Measurements from ENCODE around the gene FOXJ3.
A peak's percentile ranks its signal among the peaks of the same experiment; 100 is the strongest.

Gene FOXJ3

DNA sequence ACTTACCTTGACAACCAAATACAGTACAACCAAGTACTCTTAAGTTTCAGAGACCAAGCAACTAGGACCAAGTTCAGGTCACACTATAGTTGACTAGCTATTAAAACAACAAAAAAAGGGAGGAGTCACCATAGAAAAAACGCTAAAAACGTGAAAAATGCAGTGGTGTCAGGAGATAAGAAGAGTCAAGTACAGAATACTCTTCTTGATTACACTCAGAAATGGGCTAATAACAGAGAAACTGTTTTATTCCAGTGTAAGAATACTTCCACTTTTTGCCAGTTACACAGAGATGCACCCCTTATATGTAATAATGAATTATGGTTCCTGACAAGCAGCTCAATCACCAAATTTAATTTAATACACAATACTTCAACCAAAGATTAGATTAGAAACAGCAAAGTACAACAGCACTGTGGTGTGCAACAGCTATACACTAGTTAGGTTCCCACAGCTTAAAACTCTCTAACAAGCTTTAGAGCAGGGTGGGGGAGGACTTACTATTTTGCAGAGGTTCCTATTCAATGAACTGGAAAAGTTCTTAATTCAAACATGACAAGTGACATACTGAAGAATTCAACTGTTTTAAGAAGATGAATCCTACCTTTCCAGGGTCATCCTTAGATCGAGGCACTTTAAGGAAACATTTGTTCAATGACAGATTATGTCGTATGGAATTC, 70.4 kb downstream of the FOXJ3 start:
- TF ChIP-seq TAF1 (IDR thresholded peaks at IDR 0.05; ENCODE audit: low read depth, low read length) (no peak), POLR2AphosphoS5 (IDR thresholded peaks at IDR 0.05; ENCODE audit: low read depth, low read length) (no peak), POU2F2 (IDR thresholded peaks at IDR 0.05; ENCODE audit: low read depth, low read length) (no peak), SPI1 (IDR thresholded peaks at IDR 0.05; ENCODE audit: low read depth, low read length) (no peak), POLR2A (IDR thresholded peaks at IDR 0.05; ENCODE audit: low read depth, low read length) (no peak), PAX5 (IDR thresholded peaks at IDR 0.05; ENCODE audit: insufficient read depth, low read length, severe bottlenecking) (no peak)
- FAIRE-seq (no peak), DNase-seq (ENCODE audit: insufficient read length, low spot score) (no peak)

DNA sequence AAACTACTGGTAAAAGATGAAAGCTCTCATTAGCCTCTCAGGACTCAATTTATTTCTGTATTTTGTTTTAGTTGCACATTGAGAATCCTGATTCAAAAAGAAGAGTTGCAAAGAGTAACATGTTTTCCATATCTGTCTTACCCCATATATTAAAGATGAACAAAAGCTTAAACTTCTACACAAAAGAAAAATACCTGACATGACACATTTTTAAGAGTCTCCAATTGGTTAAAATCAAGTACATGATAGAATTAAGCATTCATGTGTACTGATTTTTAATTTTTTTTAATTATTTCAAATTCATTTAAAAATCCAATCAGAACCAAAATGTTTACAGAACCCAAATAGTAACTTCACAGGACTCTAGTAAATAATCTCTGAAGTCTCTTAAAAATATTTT, 72.0 kb downstream of the FOXJ3 start:
- no peak for TF ChIP-seq SPI1 (IDR thresholded peaks at IDR 0.05; ENCODE audit: low read depth, low read length)
- TF ChIP-seq TAF1 (IDR thresholded peaks at IDR 0.05; ENCODE audit: low read depth, low read length) = no peak
- TF ChIP-seq PAX5 (IDR thresholded peaks at IDR 0.05; ENCODE audit: insufficient read depth, low read length, severe bottlenecking) = no peak
- no peak for TF ChIP-seq POLR2AphosphoS5 (IDR thresholded peaks at IDR 0.05; ENCODE audit: low read depth, low read length)
- TF ChIP-seq POLR2A (IDR thresholded peaks at IDR 0.05; ENCODE audit: low read depth, low read length) = no peak
- no peak for TF ChIP-seq POU2F2 (IDR thresholded peaks at IDR 0.05; ENCODE audit: low read depth, low read length)
- no peak for FAIRE-seq
- DNase-seq (ENCODE audit: insufficient read length, low spot score) = no peak

DNA sequence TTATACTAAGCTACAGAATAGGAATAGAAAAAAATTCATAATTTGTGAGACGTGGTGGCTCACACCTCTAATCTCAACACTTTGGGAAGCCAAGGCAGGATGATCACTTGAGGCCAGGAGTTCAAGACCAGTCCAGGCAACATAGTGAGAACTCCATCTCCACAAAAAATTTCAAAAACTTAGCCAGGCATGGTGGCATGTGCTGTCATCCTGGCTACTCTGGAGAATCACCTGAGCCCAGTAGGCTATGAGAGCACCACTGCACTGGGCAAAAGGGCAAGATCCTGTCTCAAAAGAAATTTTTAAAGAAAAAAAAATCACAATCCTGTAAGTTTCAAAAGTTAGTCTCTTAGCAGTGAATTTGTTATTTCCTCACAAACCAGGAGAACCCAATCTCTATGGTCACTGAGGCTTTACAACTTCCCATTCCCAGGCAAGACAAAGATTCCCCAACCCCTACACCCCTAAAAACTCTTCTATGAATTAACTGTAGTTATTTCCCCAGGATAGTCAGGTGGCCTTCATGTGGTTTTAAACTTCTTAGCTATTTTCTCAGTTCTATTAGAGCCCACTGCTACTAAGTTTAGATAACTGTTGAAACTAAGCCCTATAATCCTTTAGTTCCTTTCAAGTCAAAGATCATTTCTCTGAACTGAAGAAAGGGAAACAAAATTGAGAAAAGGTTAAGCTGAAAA, 74.5 kb downstream of the FOXJ3 start:
- no peak for TF ChIP-seq POU2F2 (IDR thresholded peaks at IDR 0.05; ENCODE audit: low read depth, low read length)
- no peak for DNase-seq (ENCODE audit: insufficient read length, low spot score)
- FAIRE-seq = peak; percentile 43

DNA sequence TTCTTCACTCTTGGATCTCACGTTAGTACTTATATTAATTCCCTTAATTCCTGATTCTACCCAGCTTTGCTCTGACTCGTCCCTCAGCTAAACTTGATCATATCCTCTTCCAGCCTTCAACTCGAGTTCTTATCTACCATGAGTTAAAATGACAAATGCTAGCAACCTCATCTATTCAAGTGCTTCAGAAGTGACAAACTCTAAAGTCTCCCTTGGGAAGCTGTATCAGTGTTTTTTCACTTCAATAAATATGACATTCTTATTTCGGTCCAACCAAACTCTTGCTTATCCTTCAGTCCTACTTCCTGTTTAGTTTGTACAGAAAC, 75.3 kb downstream of the FOXJ3 start:
- DNase-seq (ENCODE audit: insufficient read length, low spot score) (no peak), FAIRE-seq (no peak)
- TF ChIP-seq POU2F2 (IDR thresholded peaks at IDR 0.05; ENCODE audit: low read depth, low read length) (no peak), POLR2AphosphoS5 (IDR thresholded peaks at IDR 0.05; ENCODE audit: low read depth, low read length) (no peak), PAX5 (IDR thresholded peaks at IDR 0.05; ENCODE audit: insufficient read depth, low read length, severe bottlenecking) (no peak), SPI1 (IDR thresholded peaks at IDR 0.05; ENCODE audit: low read depth, low read length) (no peak), TAF1 (IDR thresholded peaks at IDR 0.05; ENCODE audit: low read depth, low read length) (no peak), POLR2A (IDR thresholded peaks at IDR 0.05; ENCODE audit: low read depth, low read length) (no peak)

DNA sequence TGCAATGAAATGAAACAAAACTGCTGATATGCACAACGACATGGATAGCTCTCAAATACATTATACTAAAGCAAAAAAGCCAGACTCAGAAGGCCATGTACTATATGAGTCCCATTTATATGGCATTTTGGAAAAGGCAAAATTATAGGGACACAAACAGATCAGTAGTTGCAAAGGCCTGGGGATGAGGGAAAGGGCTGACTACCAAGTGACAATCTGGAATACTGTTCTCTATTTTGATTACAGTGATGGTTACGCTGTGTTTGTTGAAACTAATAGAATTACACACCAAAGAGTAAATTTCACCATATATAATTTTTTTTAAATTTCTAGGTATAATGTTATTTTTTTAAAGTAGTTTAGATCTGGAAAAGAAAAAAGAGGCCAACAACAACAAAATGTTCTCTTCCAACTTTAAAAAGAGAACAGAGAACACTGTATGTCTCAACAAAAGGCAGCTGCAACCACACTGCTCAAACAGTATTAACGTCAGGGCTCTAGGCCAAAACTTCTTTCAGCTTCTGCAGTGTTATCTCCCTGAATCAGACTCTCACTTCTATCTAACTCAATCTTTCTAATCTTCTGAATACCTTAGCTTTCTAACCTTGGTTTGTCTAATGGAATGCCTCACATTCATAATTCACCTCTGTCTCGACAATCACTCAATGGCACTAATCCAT, 75.8 kb downstream of the FOXJ3 start:
- DNase-seq (ENCODE audit: insufficient read length, low spot score) (no peak), FAIRE-seq (peak; percentile 58)
- no peak for TF ChIP-seq POLR2AphosphoS5 (IDR thresholded peaks at IDR 0.05; ENCODE audit: low read depth, low read length)
- peak; percentile 51; the same call in 1 of the 2 replicates for TF ChIP-seq SPI1 (IDR thresholded peaks at IDR 0.05; ENCODE audit: low read depth, low read length)

DNA sequence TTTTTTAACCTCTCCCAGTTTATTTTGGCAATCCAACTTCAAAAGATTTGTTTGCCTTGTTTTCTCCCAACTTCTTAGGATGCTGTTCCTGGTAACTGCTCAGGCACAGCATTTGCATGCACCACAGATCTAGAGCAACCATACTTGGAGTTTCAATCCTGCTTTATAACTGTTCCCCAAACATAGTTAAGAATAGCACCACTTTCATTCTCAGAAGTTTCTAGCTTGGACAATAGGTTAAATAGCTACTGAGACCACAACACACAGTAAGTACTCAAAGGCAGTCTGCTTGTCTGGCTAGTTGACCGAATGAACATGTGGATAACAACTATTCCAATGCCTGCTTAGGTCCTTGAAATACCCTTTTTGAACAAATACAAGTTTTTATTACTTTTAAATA, 76.8 kb downstream of the FOXJ3 start:
- no peak for TF ChIP-seq POU2F2 (IDR thresholded peaks at IDR 0.05; ENCODE audit: low read depth, low read length)
- no peak for TF ChIP-seq SPI1 (IDR thresholded peaks at IDR 0.05; ENCODE audit: low read depth, low read length)
- TF ChIP-seq POLR2A (IDR thresholded peaks at IDR 0.05; ENCODE audit: low read depth, low read length) = no peak
- no peak for TF ChIP-seq POLR2AphosphoS5 (IDR thresholded peaks at IDR 0.05; ENCODE audit: low read depth, low read length)
- TF ChIP-seq TAF1 (IDR thresholded peaks at IDR 0.05; ENCODE audit: low read depth, low read length) = no peak
- no peak for DNase-seq (ENCODE audit: insufficient read length, low spot score)
- FAIRE-seq = peak; percentile 54

DNA sequence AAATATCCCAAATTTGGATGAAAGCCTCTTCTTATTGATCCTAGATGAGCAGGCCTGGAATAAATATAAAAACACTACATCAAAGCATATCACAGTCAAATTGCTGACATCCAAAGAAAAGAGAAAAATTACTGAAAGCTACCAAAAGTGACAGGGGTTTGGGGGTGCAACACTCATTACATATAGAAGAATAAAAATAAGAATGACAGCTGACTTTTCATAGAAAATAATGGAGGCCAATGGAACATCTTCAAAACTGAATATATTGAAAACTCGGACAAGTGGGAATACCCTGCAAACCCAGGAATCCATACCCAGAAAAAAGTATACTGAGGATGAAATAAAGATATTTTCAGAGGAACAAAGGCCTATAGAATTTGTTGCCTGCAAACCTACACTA, 84.0 kb downstream of the FOXJ3 start:
- no peak for TF ChIP-seq POLR2AphosphoS5 (IDR thresholded peaks at IDR 0.05; ENCODE audit: low read depth, low read length)
- no peak for TF ChIP-seq PAX5 (IDR thresholded peaks at IDR 0.05; ENCODE audit: insufficient read depth, low read length, severe bottlenecking)
- no peak for TF ChIP-seq POLR2A (IDR thresholded peaks at IDR 0.05; ENCODE audit: low read depth, low read length)
- TF ChIP-seq POU2F2 (IDR thresholded peaks at IDR 0.05; ENCODE audit: low read depth, low read length) = no peak
- no peak for TF ChIP-seq SPI1 (IDR thresholded peaks at IDR 0.05; ENCODE audit: low read depth, low read length)
- TF ChIP-seq TAF1 (IDR thresholded peaks at IDR 0.05; ENCODE audit: low read depth, low read length) = no peak
- DNase-seq (ENCODE audit: insufficient read length, low spot score) = no peak
- no peak for FAIRE-seq

DNA sequence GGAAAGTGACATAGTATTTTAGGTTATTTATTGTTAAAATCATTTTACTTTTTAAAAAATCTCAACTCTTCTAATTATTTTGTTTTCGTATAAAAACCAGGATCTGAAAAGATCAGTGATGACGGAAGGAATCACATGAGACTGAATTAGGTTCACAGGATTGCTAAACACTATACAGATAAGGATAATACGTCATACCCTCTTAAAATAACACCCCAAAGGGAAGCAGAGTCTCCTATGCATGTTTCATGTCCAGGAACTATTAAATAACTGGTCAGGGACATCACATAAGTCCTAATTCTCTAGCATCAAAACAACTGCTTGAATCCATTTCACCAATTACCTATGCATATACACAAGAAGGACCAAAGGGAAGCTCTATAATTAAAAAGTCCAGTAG, 84.9 kb downstream of the FOXJ3 start:
- FAIRE-seq (no peak), DNase-seq (ENCODE audit: insufficient read length, low spot score) (no peak)

DNA sequence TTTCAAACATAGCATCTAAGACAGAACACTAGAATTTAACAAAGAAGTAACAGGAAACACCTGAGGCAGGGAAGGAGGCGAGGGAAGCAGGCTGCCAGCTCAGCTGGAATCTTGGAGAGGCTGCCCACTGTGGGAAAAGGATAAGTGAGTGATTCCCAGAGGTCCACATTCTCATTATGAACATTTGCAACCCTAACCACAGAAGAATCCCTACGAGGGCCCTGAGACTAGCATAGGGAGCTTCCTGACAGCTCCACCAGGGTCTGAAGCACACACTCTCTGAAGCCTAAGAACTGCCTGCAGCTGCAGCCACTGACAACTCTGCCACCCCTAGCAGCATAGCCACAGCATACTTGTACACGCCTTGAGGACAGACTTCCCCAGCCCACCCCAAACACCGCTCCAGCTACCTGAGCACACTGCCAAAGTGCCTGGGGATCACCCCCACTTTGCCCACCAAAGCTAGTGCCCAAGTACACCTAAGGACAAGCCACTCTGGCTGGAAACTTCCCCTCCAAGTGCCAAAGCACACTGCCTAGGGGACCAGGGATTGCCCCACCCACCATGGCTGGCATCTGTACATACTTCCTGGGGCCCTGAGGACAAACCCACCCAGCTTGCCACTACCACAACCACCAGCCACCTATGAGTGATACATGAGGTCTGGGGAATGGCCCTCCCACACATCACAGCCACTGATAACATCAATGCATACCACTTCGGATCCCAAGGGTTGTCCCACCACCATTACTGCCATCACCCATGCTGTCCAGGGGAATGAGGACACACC, 93.9 kb downstream of the FOXJ3 start:
- TF ChIP-seq POU2F2 (IDR thresholded peaks at IDR 0.05; ENCODE audit: low read depth, low read length) (no peak), POLR2A (IDR thresholded peaks at IDR 0.05; ENCODE audit: low read depth, low read length) (no peak), POLR2AphosphoS5 (IDR thresholded peaks at IDR 0.05; ENCODE audit: low read depth, low read length) (no peak), TAF1 (IDR thresholded peaks at IDR 0.05; ENCODE audit: low read depth, low read length) (no peak), SPI1 (IDR thresholded peaks at IDR 0.05; ENCODE audit: low read depth, low read length) (no peak), PAX5 (IDR thresholded peaks at IDR 0.05; ENCODE audit: insufficient read depth, low read length, severe bottlenecking) (no peak)
- DNase-seq (ENCODE audit: insufficient read length, low spot score) (no peak), FAIRE-seq (peak; percentile 41)

More for the DNA sequence above, 84.9 kb downstream of the FOXJ3 start:
- no peak for TF ChIP-seq SPI1 (IDR thresholded peaks at IDR 0.05; ENCODE audit: low read depth, low read length)
- no peak for TF ChIP-seq POLR2AphosphoS5 (IDR thresholded peaks at IDR 0.05; ENCODE audit: low read depth, low read length)
- TF ChIP-seq PAX5 (IDR thresholded peaks at IDR 0.05; ENCODE audit: insufficient read depth, low read length, severe bottlenecking) = no peak
- no peak for TF ChIP-seq POLR2A (IDR thresholded peaks at IDR 0.05; ENCODE audit: low read depth, low read length)
- no peak for TF ChIP-seq POU2F2 (IDR thresholded peaks at IDR 0.05; ENCODE audit: low read depth, low read length)
- TF ChIP-seq TAF1 (IDR thresholded peaks at IDR 0.05; ENCODE audit: low read depth, low read length) = no peak
